ENCODE results near the gene TH.

TH gene

GRCh38 chr11:2147391-2147790 lies 24.2 kb downstream of the TH start:
- no peak overlapping the region for H3K4me3 ChIP-seq (ENCODE audit: control insufficient read depth, low read depth, low read length)
- TF ChIP-seq CTCF (conservative IDR thresholded peaks at IDR 0.05; ENCODE audit: control insufficient read depth, insufficient read depth, low read depth, low read length) = no peak
- DNase-seq (ENCODE audit: low read depth) = no peak

DNA sequence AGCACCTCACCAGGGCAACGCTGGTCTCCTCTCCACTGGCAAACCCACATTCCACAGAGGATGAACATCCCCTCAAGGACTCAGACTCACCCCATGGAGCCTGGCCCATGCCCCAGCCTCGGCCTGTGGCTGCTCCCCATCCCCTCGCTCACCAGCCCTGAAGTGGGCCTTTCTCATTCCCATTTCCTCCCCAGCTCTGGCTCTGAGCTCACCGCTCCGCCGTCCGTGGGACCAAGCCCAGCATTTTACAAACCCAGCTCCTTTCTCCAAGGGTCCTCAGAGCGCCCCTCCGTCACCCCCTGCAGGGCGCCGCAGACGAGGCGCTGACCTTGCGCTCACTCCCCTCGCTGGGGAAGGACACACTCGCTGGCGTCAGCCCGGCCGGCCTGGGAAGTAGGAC lies 25.6 kb downstream of the TH start:
- H3K4me3 ChIP-seq (ENCODE audit: control insufficient read depth, low read depth, low read length) = no peak overlapping the region
- TF ChIP-seq CTCF (conservative IDR thresholded peaks at IDR 0.05; ENCODE audit: control insufficient read depth, insufficient read depth, low read depth, low read length) = no peak
- no peak for DNase-seq (ENCODE audit: low read depth)

GRCh38 chr11:2144544-2145248 lies 26.9 kb downstream of the TH start:
- DNase-seq (ENCODE audit: low read depth) = no peak
- H3K4me3 ChIP-seq (ENCODE audit: control insufficient read depth, low read depth, low read length) = no peak overlapping the region
- TF ChIP-seq CTCF (conservative IDR thresholded peaks at IDR 0.05; ENCODE audit: control insufficient read depth, insufficient read depth, low read depth, low read length) = no peak

GRCh38 chr11:2143799-2144543 lies 27.6 kb downstream of the TH start:
- TF ChIP-seq CTCF (conservative IDR thresholded peaks at IDR 0.05; ENCODE audit: control insufficient read depth, insufficient read depth, low read depth, low read length) = no peak
- H3K4me3 ChIP-seq (ENCODE audit: control insufficient read depth, low read depth, low read length) = no peak overlapping the region
- DNase-seq (ENCODE audit: low read depth) = no peak

DNA sequence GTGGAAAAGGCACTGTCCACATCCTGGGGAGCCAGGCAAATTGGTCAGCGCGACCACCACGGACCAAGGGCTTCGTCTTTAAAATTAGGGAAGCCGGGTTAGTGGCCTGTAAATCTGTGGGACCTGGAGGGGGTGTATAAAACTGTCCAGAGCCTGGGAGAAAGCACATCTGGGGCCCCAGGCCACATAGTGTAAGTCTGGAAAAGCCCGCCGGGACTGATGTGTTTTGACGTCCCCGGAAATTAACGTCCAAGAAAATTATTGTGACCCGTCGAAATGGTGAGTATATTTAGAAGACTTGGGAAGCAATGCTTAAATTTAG lies 28.2 kb downstream of the TH start:
- no peak overlapping the region for H3K4me3 ChIP-seq (ENCODE audit: control insufficient read depth, low read depth, low read length)
- DNase-seq (ENCODE audit: low read depth) = no peak
- no peak for TF ChIP-seq CTCF (conservative IDR thresholded peaks at IDR 0.05; ENCODE audit: control insufficient read depth, insufficient read depth, low read depth, low read length)

DNA sequence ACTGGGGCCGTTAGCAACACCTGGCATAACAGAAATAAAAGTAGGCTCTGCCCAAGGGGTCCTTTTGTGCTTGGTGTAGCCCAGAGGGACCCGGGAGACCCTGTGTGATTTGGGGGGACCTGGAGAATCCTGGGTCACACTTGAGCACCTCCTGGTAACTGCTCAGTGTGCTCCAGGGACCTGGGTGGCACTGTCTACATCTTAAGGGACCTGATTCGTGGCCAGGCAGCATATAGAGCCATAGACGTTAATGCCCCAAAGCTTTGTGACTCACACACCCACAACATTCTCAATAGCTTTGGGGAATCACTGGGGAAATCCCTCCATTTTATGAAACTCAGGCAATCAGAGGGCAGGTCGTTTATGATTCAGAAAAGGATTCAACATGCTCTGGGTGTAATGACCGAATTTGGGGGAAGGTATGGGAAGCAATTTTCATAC lies 28.8 kb downstream of the TH start:
- H3K4me3 ChIP-seq (ENCODE audit: control insufficient read depth, low read depth, low read length) = no peak overlapping the region
- peak; percentile 42 for DNase-seq (ENCODE audit: low read depth)
- no peak for TF ChIP-seq CTCF (conservative IDR thresholded peaks at IDR 0.05; ENCODE audit: control insufficient read depth, insufficient read depth, low read depth, low read length)

Measured in fibroblast of mammary gland (primary cell).